Measurements from ENCODE around the gene CHSY1.

CHSY1 gene

GRCh38 chr15:101156509-101157159 is 95.2 kb downstream of the CHSY1 start:
- ChIA-PET CTCF (interaction anchor here (0.7 kb wide), 1 partner anchor 11 kb away, joined by 3 read pairs; no protein-coding TSS in a partner anchor), POLR2A (no interaction called here)
- DNase-seq (ENCODE audit: low read depth, low spot score), result no peak
- no peak for TF ChIP-seq CTCF (IDR thresholded peaks at IDR 0.05; ENCODE audit: insufficient read depth, low read length, missing control alignments)
- H3K4me3 ChIP-seq (ENCODE audit: low read depth, low read length), result no peak overlapping the region

- ChIA-PET POLR2A (no interaction called here), CTCF (interaction anchor here (0.7 kb wide), 1 partner anchor 11 kb away, joined by 3 read pairs; no protein-coding TSS in a partner anchor)
- DNase-seq (ENCODE audit: low read depth, low spot score), result no peak
- TF ChIP-seq CTCF (IDR thresholded peaks at IDR 0.05; ENCODE audit: insufficient read depth, low read length, missing control alignments), result no peak
- H3K4me3 ChIP-seq (ENCODE audit: low read depth, low read length), result no peak overlapping the region
These were observed 95.8 kb downstream of the CHSY1 start for GRCh38 chr15:101156061-101156460.

GRCh38 chr15:101153801-101154656 is 97.8 kb downstream of the CHSY1 start:
- CTCF ChIA-PET, result interaction anchor here (1.4 kb wide), 1 partner anchor 13 kb away, joined by 3 read pairs; no protein-coding TSS in a partner anchor
- TF ChIP-seq CTCF (IDR thresholded peaks at IDR 0.05; ENCODE audit: insufficient read depth, low read length, missing control alignments), result no peak
- no peak overlapping the region for H3K4me3 ChIP-seq (ENCODE audit: low read depth, low read length)
- DNase-seq (ENCODE audit: low read depth, low spot score), result no peak
- POLR2A ChIA-PET, result no interaction called here

GRCh38 chr15:101152914-101153313 is 98.9 kb downstream of the CHSY1 start:
- DNase-seq (ENCODE audit: low read depth, low spot score), result no peak
- no peak overlapping the region for H3K4me3 ChIP-seq (ENCODE audit: low read depth, low read length)
- ChIA-PET POLR2A (no interaction called here), CTCF (interaction anchor here (1.2 to 1.4 kb wide), 2 partner anchors 12 to 14 kb away, joined by 3 read pairs; no protein-coding TSS in a partner anchor)
- peak; percentile 21 for TF ChIP-seq CTCF (IDR thresholded peaks at IDR 0.05; ENCODE audit: insufficient read depth, low read length, missing control alignments)

- ChIA-PET POLR2A (no interaction called here), CTCF (no interaction called here)
- no peak for DNase-seq (ENCODE audit: low read depth, low spot score)
- TF ChIP-seq CTCF (IDR thresholded peaks at IDR 0.05; ENCODE audit: insufficient read depth, low read length, missing control alignments), result no peak
- H3K4me3 ChIP-seq (ENCODE audit: low read depth, low read length), result no peak overlapping the region
These were observed 100.6 kb downstream of the CHSY1 start for GRCh38 chr15:101151288-101151687.

GRCh38 chr15:101150723-101151040 is 101.2 kb downstream of the CHSY1 start:
- no peak for DNase-seq (ENCODE audit: low read depth, low spot score)
- no peak overlapping the region for H3K4me3 ChIP-seq (ENCODE audit: low read depth, low read length)
- no peak for TF ChIP-seq CTCF (IDR thresholded peaks at IDR 0.05; ENCODE audit: insufficient read depth, low read length, missing control alignments)
- POLR2A ChIA-PET, result interaction anchor here (1.1 kb wide), 1 partner anchor 12 kb away, joined by 4 read pairs; no protein-coding TSS in a partner anchor
- CTCF ChIA-PET, result interaction anchor here (1.3 kb wide), 1 partner anchor 10 kb away, joined by 3 read pairs; no protein-coding TSS in a partner anchor
